HepG2 (cell line): ENCODE results near the gene VILL. TPM values are rescaled to one million over a fixed set of nuclear protein-coding genes. Genes with fewer than 3 reads are reported as not detected.

ENCODE experiments used
- ATAC-seq: fragments of 200-7000 bp; cut with Tn5 transposase; 3 replicates; pipeline ENCODE4 v1.9.1; 2020; ENCODE audit warnings: mild to moderate bottlenecking, moderate library complexity
- BruUV-seq: library from RNA; stranded (reverse); fragments of 400-500 nt; replicated peaks from 2 replicates; lab custom pipeline; 2021; lab: Mats Ljungman, UMichigan
- CTCF ChIA-PET: fragments of 300-600 bp; formaldehyde crosslinking; extraction: SDS; loops from one replicate; lab custom pipeline; 2021; ENCODE audit warnings: low total read pairs, inconsistent platforms, low intra/inter-chr PET ratio; lab: Yijun Ruan, JAX
- POLR2A ChIA-PET: fragments of 350-600 bp; sonication (Branson Sonifier 250); formaldehyde crosslinking; loops from one replicate; lab custom pipeline; 2020; ENCODE audit warnings: antibody characterized with exemption, inconsistent platforms; lab: Yijun Ruan, JAX
- DNase-seq: peaks from one replicate; pipeline ENCODE4 v3.0.0-alpha.2; 2015; ENCODE audit warnings: low spot score
- FAIRE-seq: peaks from 3 replicates; lab custom pipeline; 2011; peaks lifted over from hg19 to GRCh38; lab: Jason Lieb, UNC
- H2AFZ ChIP-seq: one replicate; pipeline ENCODE4 v1.6.1; 2011; ENCODE audit warnings: low read length, inconsistent platforms
- H3K27ac ChIP-seq: fragments of 300-600 bp; 3 replicates; pipeline ENCODE4 v1.8.0; 2011; ENCODE audit warnings: mixed run types, mild to moderate bottlenecking, mixed read lengths, low read length, inconsistent platforms; ENCODE audit not compliant: insufficient read depth; ENCODE audit errors: extremely low read length
- H3K27me3 ChIP-seq, 2 experiments: fragments of 200-600 bp in 1 of 2; 2 replicates in 1 of 2; 3 replicates in 1 of 2; pipeline versions ENCODE4 v1.6.0 to v1.8.0; 2011; ENCODE audit warnings: low read length in 2 of 2, mild to moderate bottlenecking in 2 of 2, moderate library complexity in 2 of 2, inconsistent platforms in 1 of 2; ENCODE audit not compliant: insufficient read depth in 2 of 2, control insufficient read depth in 1 of 2
- H3K36me3 ChIP-seq, 2 experiments: fragments of 200-600 bp in 1 of 2; replicated peaks in 1 of 2; 2 replicates in 1 of 2; 3 replicates in 1 of 2; pipeline versions ENCODE4 v1.5.1 to v1.8.0; 2011; ENCODE audit warnings: low read length in 2 of 2, inconsistent platforms in 1 of 2; ENCODE audit not compliant: insufficient read depth in 2 of 2, control insufficient read depth in 1 of 2
- H3K4me1 ChIP-seq: 2 replicates; pipeline ENCODE4 v1.5.1; 2012; ENCODE audit warnings: low read length, inconsistent platforms; ENCODE audit not compliant: insufficient read depth
- H3K4me2 ChIP-seq: 2 replicates; pipeline ENCODE4 v1.6.0; 2011; ENCODE audit warnings: low read depth, low read length, inconsistent platforms
- H3K4me3 ChIP-seq, 3 experiments: fragments of 200-600 bp in 1 of 3; sonication (generic), shearing (Covaris generic) in 1 of 3; replicated peaks in 1 of 3; 2 replicates each; pipeline ENCODE4 v1.5.1; 2011 to 2016; ENCODE audit warnings: low read length in 3 of 3, inconsistent platforms in 2 of 3, low read depth in 2 of 3, mild to moderate bottlenecking in 2 of 3, control low read depth in 1 of 3, mixed read lengths in 1 of 3; ENCODE audit not compliant: insufficient read depth in 1 of 3
- H3K79me2 ChIP-seq: one replicate; pipeline ENCODE4 v1.6.1; 2011; ENCODE audit warnings: low read length, inconsistent platforms; ENCODE audit not compliant: insufficient read depth
- H3K9ac ChIP-seq: 2 replicates; pipeline ENCODE4 v1.6.0; 2011; ENCODE audit warnings: mild to moderate bottlenecking, low read depth, low read length, inconsistent platforms; ENCODE audit not compliant: insufficient read depth
- H3K9me3 ChIP-seq: 2 replicates; pipeline ENCODE4 v1.5.1; 2012; ENCODE audit warnings: mild to moderate bottlenecking, low read length
- H4K20me1 ChIP-seq: 2 replicates; pipeline ENCODE4 v1.6.0; 2011; ENCODE audit warnings: inconsistent platforms, mild to moderate bottlenecking, low read length, moderate library complexity; ENCODE audit not compliant: insufficient read depth
- ZBTB8A ChIP-seq: sonication (generic); formaldehyde crosslinking; IDR thresholded peaks from 2 replicates; pipeline ENCODE4 v1.4.0; 2020; ENCODE audit warnings: mild to moderate bottlenecking, low read depth, missing genetic modification reagents, borderline replicate concordance
- ZNF234 ChIP-seq: sonication (generic); formaldehyde crosslinking; conservative IDR thresholded peaks from 2 replicates; pipeline ENCODE4 v1.5.1; 2020; ENCODE audit warnings: mild to moderate bottlenecking, missing genetic modification reagents
- WGBS: methylation state at CpG from one replicate; pipeline ENCODE4 v1.1.6; 2017; ENCODE audit warnings: low lambda C conversion rate; 5-methylcytosine and 5-hydroxymethylcytosine counted together
- in situ Hi-C: cut with HindIII; loops from 2 replicates; pipeline ENCODE4 v1.10.0; 2017; ENCODE audit warnings: low pct_unique_long_range_greater_than_20kb; ENCODE audit not compliant: extremely low pct_ligation_motif_present
- intact Hi-C: fragments of 100-400 bp; cut with micrococcal nuclease; formaldehyde crosslinking; loops from one replicate; pipeline ENCODE4 v1.10.0; 2022; ENCODE audit not compliant: unreplicated experiment
- polyA plus RNA-seq, 8 experiments: library from polyadenylated mRNA; depleted of rRNA in 3 of 8; stranded (reverse) in 7 of 8; unstranded in 1 of 8; fragments of >200 nt; fragmentation: Illumina TruSeq in 4 of 8; extraction: Trizol in 4 of 8; gene quantifications; 2 replicates each; pipeline versions ENCODE4 v1.2.1 to v1.2.3, GENCODE V29; 2011 to 2016; ENCODE audit warnings: low read depth in 4 of 8, missing spikeins in 1 of 8, mixed read lengths in 1 of 8; ENCODE audit not compliant: insufficient read depth in 1 of 8
- total RNA-seq, 5 experiments: library from RNA; depleted of rRNA; stranded (reverse); fragments of >200 nt; fragmentation: Illumina TruSeq; extraction: Trizol; gene quantifications; 2 replicates each; pipeline ENCODE4 v1.2.3, GENCODE V29; 2016; ENCODE audit warnings: low read depth in 1 of 5
- TF ChIP-seq, protein P1 (sequence below): sonication (generic); formaldehyde crosslinking; IDR thresholded peaks from 2 replicates; pipeline ENCODE4 v1.4.0; 2020; ENCODE audit warnings: mild to moderate bottlenecking, missing genetic modification reagents
- TF ChIP-seq, protein P2 (sequence below): sonication (generic); formaldehyde crosslinking; IDR thresholded peaks from 2 replicates; pipeline ENCODE4 v1.5.0; 2020; ENCODE audit warnings: missing genetic modification reagents
- TF ChIP-seq, protein P3 (sequence below): fragments of 450-650 bp; IDR thresholded peaks from 2 replicates; pipeline ENCODE4 v1.6.1; 2017; ENCODE audit warnings: mild to moderate bottlenecking
- TF ChIP-seq, protein P4 (sequence below): sonication (generic); formaldehyde crosslinking; IDR thresholded peaks from 2 replicates; pipeline ENCODE4 v1.5.0; 2020; ENCODE audit warnings: mild to moderate bottlenecking, missing genetic modification reagents, moderate library complexity

VILL gene
- total and polyA plus RNA-seq, 2 of the 13 experiments (the other 11 are each of a cell fraction or from before 2014, with no cell fraction given): 3.2 to 5.3 TPM

DNA sequence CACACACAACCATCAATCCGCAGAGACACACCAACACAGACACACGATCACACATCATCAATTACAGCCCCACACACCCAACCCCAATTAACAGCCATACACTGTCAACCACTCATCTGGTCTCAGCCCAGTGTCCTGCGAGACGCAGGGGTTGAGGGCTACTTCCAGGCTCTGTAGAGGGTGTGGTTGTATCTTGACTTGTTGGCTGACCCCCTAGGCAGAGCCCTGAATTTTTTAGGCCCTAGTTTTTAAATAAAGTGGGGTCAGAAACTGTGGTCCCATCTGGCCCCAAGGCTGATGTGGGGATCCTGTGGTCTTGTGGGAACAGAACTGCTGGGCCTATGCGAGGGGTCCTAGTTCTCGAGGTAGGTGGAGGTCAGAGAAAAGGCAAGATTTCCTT lies 9.2 kb downstream of the VILL start (continued):
- TF ChIP-seq, protein P1, sequence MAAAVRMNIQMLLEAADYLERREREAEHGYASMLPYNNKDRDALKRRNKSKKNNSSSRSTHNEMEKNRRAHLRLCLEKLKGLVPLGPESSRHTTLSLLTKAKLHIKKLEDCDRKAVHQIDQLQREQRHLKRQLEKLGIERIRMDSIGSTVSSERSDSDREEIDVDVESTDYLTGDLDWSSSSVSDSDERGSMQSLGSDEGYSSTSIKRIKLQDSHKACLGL (CRISPR knock-in tag): no peak

DNA sequence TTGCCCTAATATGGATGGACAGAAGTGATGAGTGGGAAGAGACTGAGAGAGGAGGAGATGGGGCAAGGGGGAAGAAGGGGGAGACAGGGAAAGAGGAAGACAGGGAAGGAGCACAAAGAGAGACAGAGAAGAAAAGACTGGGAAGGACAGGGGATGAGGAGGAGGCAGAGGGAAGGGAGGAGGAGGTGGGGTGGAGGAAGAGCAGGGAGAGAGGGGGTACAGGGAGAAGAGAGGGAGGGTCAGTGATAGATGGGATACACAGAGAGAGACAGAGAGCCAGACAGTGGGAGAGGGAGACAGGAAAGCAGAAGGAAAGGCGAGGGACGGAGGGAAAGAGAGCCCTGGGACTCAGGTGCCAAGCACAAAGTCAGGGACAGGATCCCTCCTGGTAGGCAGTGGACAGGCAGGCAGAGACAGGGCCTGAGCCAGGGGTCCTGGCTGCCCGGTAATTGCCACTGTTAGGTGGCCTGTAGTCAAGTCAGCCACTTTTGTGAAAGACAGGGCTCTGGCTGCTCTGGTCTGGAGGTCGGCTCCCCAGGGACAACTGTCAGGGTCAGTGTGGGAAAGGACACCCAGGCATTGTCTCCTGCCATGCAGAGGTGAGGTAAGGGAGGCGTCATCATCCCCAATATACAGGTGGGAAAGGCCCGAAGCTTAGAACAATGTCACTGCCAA lies 9.8 kb downstream of the VILL start:
- peak overlapping the region; percentile 6; the same call in 1 of the 2 replicates for H3K4me2 ChIP-seq
- in situ Hi-C loops (loop anchor here (5.0 kb wide), 1 partner anchor 143 kb away; no protein-coding TSS in a partner anchor), intact Hi-C loops (loop anchor here (2.0 kb wide), 1 partner anchor 94 kb away; no protein-coding TSS in a partner anchor)
- TF ChIP-seq, protein P2, sequence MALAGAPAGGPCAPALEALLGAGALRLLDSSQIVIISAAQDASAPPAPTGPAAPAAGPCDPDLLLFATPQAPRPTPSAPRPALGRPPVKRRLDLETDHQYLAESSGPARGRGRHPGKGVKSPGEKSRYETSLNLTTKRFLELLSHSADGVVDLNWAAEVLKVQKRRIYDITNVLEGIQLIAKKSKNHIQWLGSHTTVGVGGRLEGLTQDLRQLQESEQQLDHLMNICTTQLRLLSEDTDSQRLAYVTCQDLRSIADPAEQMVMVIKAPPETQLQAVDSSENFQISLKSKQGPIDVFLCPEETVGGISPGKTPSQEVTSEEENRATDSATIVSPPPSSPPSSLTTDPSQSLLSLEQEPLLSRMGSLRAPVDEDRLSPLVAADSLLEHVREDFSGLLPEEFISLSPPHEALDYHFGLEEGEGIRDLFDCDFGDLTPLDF (CRISPR knock-in tag): no peak
- no peak for TF ChIP-seq ZNF234
- TF ChIP-seq, protein P3, sequence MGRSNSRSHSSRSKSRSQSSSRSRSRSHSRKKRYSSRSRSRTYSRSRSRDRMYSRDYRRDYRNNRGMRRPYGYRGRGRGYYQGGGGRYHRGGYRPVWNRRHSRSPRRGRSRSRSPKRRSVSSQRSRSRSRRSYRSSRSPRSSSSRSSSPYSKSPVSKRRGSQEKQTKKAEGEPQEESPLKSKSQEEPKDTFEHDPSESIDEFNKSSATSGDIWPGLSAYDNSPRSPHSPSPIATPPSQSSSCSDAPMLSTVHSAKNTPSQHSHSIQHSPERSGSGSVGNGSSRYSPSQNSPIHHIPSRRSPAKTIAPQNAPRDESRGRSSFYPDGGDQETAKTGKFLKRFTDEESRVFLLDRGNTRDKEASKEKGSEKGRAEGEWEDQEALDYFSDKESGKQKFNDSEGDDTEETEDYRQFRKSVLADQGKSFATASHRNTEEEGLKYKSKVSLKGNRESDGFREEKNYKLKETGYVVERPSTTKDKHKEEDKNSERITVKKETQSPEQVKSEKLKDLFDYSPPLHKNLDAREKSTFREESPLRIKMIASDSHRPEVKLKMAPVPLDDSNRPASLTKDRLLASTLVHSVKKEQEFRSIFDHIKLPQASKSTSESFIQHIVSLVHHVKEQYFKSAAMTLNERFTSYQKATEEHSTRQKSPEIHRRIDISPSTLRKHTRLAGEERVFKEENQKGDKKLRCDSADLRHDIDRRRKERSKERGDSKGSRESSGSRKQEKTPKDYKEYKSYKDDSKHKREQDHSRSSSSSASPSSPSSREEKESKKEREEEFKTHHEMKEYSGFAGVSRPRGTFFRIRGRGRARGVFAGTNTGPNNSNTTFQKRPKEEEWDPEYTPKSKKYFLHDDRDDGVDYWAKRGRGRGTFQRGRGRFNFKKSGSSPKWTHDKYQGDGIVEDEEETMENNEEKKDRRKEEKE: no peak
- TF ChIP-seq, protein P4, sequence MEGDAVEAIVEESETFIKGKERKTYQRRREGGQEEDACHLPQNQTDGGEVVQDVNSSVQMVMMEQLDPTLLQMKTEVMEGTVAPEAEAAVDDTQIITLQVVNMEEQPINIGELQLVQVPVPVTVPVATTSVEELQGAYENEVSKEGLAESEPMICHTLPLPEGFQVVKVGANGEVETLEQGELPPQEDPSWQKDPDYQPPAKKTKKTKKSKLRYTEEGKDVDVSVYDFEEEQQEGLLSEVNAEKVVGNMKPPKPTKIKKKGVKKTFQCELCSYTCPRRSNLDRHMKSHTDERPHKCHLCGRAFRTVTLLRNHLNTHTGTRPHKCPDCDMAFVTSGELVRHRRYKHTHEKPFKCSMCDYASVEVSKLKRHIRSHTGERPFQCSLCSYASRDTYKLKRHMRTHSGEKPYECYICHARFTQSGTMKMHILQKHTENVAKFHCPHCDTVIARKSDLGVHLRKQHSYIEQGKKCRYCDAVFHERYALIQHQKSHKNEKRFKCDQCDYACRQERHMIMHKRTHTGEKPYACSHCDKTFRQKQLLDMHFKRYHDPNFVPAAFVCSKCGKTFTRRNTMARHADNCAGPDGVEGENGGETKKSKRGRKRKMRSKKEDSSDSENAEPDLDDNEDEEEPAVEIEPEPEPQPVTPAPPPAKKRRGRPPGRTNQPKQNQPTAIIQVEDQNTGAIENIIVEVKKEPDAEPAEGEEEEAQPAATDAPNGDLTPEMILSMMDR (CRISPR knock-in tag): 0 out of 2 replicates have a peak, but pooled peaks have one; percentile 8
- TF ChIP-seq ZBTB8A (CRISPR knock-in tag): no peak
- H3K36me3 ChIP-seq: no peaks in the 10 kb centered on the region
- ChIA-PET CTCF (interaction anchor here (1.4 to 1.9 kb wide), 2 partner anchors 26 to 145 kb away, joined by 4 to 7 read pairs; no protein-coding TSS in a partner anchor), POLR2A (no interaction called here)
- peaks cover 87% of the 10 kb centered on the region for H3K4me1 ChIP-seq
- BruUV-seq: no TSS peak
- WGBS: 39% methylated on average over 5 of the region's 6 CpGs
- no peak for FAIRE-seq
- no peak overlapping the region for H3K27ac ChIP-seq
- H3K79me2 ChIP-seq: no peaks in the 10 kb centered on the region
- peak overlapping the region; percentile 20 for H2AFZ ChIP-seq
- no peaks in the 10 kb centered on the region for H3K9me3 ChIP-seq
- DNase-seq: no peak
- H4K20me1 ChIP-seq: no peaks in the 10 kb centered on the region
- ATAC-seq: no peak
- peaks cover 0 to 16% of the 10 kb centered on the region in 2 experiments; a peak in 2 of 5 replicates for H3K27me3 ChIP-seq
- no peak overlapping the region; a peak in 1 of 6 replicates for H3K4me3 ChIP-seq
- H3K9ac ChIP-seq: no peak overlapping the region
